GM21619 (cell line): ENCODE results near the gene MAST4.

ENCODE experiments used
- ATAC-seq: cut with Tn5 transposase; IDR thresholded peaks from one replicate; pipeline ENCODE4 v1.9.1; 2021; ENCODE audit not compliant: unreplicated experiment

MAST4 gene

DNA sequence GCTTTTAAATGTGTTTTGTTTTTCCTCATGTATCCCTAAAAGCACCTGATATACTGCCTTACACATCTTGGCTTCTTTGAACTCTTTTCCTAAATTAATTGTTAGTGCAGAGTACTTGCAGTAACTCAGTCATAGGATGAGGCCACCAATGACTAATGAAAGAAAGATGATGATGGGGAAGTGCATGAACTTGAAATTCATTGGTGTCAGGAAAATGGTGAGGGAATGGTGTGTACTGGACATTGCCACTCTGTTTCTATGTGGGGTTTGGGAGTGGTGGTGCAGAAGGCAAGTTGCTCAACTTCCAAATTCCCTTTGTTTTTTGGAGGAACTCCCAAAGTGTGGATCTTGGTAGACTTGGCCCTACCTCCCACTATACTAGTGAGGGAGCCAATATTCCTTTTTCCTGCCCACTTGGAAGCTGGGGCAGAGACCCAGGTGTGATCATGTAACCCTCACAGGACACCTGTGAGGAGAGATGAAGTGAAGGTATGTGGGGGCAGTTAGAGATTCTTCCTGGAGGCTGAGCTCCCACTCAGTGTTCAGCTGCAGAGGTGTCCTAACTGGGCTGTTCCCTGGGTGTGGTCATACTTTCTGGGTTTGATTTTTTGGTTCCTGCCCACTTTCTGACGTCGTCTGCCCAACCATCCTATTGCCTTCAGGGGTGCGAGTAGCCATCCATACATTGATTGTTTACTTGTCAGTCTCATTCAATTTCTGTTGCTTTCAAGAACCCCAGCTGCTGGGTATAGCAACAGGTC, 298.5 kb downstream of the MAST4 start:
- no peak for ATAC-seq

GRCh38 chr5:66896171-66896570, 300.0 kb downstream of the MAST4 start:
- no peak for ATAC-seq

DNA sequence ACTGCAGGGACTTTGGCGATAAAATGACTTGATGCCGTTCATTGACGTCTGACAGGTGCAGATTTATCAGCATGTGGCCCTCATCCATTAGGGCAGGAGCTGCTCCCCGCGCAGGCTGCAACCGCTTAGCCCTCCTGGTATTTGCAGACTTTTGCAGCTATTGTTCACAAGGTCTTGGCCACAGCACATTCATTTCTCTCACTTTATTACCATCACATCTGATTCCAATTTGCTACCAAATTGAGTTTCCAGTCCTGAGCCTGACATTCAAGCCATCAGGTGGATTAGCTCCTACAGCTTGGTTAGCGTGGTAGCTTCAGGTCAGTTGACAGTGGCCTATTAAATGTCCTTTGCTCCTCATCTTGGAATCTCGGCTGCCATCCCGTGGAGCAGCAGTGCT, 301.2 kb downstream of the MAST4 start:
- no peak for ATAC-seq

GRCh38 chr5:66898241-66898995, 302.2 kb downstream of the MAST4 start:
- no peak for ATAC-seq

DNA sequence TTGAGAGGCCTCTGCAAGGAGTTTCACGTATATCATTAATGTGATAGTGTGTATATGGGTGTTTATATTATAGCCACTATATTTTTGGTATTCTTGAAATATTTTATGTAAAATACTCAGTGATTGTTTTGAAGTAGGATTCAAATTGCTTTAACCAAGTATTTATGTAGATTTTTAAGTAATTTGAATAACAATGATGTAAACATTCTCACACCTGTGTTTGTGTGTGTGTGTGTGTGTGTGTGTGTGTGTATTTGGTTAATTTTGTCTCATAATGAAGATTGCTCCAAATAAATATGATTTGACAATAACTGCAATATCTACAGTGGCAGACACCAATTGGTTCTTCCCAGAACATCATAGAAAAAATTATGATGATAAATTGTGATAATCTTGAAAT, 307.0 kb downstream of the MAST4 start:
- ATAC-seq, result no peak

- ATAC-seq, result no peak
These were observed 307.5 kb downstream of the MAST4 start for GRCh38 chr5:66903709-66904108.

DNA sequence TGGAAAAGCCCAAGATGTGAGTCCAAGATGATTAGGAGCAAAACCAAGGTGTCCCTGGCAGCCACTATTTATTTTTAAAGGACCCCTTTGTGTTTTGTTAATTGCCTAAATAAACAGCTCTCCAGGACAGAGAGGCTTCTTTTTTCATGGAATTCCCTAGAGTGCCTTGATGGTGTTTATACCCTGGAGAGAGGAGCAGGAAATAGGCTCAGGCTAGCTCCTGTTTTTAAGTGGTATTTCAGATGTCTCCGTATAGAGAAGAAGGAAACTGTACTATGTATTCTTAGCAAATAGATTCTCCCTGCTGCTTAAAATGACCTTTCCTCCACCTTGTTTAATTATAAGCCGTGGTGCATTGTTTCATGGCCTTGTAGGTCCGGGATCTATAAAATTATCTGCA, 308.0 kb downstream of the MAST4 start:
- ATAC-seq, result no peak

DNA sequence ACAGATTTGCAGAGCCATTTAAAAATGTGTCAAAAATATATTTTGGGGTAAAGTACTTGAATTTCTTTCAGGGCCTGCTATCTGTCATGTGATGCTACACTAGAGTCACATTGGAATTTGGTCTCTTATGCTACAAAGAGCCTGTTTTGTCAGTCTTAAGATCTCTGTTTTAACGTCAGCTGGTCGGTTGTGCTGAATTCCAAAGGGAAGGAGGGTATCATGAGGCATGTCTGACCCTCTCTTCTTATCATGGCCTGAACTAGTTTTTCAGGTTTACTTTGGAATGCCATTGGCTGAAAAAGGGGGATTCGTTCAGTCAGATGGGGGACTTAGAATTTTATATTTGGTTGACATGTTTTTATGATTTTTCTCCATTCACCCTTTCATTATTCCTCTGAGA, 309.8 kb downstream of the MAST4 start:
- no peak for ATAC-seq

DNA sequence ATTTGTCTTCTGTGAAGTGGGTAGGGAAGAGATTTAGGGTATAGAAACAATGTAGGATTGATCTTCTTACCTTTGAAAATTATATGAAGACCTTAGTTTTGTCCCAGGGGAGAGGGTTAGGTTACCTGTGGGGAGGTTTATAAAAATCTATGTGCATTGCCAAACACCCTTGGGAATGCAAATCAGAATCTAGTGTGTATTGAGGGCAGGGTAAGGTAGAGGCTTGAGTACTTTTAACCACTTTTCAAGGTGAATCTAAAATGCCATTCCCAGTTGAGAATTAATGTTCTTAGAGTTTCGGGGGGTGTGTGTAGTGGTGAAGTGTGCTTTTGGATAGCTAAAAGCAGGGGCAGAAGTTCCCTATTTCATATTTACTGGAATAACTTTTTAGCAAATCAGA, 312.0 kb downstream of the MAST4 start:
- ATAC-seq, result no peak

DNA sequence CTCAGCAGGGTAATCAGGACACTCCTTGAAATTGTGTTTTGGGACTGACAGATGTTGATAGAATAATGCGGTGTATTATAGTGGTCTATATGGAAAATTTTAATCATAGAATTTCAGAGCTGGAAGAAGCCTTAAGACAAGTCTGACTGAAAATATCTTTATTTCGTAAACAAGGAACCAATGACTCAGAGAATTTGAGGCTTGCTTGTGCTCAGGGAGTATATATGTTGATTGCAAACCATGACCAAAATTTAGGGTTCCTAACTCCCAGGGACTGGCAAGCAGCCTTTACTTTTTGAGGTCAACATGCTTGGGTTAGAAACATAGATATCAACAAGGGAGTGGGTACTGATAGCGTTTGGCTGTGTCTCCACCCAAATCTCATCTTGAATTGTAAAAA, 313.2 kb downstream of the MAST4 start:
- ATAC-seq, result no peak

DNA sequence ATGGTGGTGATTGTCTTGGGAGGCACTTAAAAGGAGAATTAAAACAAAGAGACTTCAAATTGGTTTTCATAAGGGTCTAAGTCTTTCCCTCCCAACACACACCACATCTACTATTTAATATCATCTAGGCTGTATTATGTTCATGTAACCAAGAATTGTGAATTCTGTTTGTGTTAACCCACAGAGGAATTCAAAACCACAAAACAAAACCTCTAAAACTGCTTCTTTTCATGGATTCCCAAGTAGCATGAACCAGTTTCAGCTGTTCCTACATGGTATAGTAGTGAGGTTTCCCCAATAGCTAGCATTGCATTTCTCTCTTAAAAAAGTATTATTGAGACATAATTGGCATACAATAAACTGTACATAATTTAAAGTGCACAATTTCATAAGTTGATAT, 316.6 kb downstream of the MAST4 start:
- no peak for ATAC-seq

DNA sequence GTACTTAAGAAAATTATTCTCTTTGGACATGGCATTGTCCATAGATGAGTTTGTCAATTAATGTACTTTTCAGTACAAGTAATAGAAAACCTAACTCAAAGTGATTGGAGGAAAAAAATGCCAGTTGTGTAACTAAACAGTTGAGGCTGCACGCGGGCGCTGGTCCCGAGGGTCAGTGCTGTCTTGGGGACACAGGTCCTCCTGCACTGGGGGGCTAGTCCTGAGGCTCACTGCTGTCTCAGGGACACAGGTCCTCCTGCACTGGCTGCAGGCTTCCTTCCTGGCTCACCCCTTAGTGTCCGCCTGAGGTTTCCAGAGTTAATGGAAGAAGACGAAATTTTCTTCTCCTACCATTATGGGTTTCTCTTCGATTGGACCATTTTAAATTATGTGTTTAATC, 319.3 kb downstream of the MAST4 start:
- no peak for ATAC-seq

DNA sequence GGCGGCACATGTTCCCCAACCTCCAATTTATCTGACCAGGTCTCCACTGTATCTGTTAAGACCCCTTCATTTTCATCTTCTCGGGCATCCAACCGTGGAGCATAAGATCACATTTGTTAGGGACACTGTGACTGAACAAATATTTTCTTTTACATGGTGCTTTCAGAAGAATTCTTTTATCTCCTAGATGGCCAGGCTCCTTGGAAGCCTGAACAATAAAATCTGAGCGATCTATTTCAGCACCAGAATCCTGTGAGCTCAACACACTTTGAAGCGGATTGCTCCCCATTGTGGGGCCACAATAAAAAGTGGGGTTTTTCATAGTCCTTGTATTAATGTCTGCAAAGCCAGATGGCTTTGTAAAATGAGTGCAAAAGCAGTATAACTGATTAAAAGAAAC, 326.7 kb downstream of the MAST4 start:
- ATAC-seq, result no peak

- ATAC-seq, result no peak
These were observed 327.3 kb downstream of the MAST4 start for GRCh38 chr5:66923457-66923856.

DNA sequence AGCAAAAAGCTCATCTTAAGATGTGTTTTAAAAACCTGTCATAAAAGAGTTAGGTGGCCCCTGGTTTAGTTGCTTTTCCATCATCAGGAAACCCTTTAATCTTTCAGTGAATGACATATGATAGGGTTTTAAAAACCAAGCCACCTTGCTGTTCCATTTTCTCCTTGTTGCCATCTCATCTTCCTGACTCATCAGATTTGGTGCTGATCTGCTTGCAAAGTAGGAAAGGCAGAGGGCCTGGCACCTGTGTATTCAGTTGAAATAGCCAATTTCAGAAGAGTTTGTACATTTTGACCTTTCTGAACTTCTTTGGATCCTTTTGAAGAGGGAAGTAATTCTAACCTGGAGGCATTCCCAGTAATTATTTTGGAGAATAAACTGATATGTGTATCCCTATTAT, 327.7 kb downstream of the MAST4 start:
- ATAC-seq, result no peak

- no peak for ATAC-seq
These were observed 330.9 kb downstream of the MAST4 start for GRCh38 chr5:66927140-66927539.

DNA sequence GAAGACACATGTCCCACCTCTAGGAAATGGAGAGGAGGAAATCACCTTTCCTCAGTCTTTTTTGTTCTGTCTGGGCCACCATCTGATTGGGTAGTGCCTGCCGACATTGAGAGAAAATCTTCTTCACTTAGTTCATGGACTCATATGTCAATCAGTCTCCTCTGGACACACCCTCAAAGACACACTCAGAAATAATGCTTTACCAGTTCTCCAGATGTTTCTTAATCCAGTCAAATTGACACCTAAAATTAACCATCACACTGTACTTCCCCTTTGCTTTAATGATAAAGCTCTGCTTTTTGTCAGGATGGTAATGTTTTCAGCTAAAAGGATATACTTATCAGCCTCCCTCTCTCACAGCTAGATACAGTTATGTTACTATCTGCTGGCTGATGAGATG, 333.1 kb downstream of the MAST4 start:
- ATAC-seq, result no peak

- no peak for ATAC-seq
These were observed 333.8 kb downstream of the MAST4 start for GRCh38 chr5:66929995-66930394.

- no peak for ATAC-seq
These were observed 335.5 kb downstream of the MAST4 start for GRCh38 chr5:66931651-66932050.

DNA sequence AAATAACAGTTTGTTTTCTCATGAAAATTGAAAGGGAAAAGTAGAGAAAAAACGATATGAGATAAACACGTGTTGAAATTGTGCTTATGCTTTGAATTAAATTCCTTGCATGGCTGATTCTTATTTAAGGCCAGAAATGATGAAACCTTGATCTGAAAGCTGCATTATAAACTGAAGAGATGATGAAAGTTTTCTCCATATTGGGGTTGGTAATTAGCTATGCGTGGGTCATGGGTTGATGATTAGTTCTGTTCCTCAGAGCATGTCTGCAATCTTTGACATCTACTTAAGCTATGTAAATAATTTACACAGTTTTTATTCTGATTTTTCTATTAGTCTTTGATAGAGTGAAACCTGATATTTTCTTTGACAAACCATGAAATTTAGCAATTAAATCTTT, 336.3 kb downstream of the MAST4 start:
- ATAC-seq, result no peak

DNA sequence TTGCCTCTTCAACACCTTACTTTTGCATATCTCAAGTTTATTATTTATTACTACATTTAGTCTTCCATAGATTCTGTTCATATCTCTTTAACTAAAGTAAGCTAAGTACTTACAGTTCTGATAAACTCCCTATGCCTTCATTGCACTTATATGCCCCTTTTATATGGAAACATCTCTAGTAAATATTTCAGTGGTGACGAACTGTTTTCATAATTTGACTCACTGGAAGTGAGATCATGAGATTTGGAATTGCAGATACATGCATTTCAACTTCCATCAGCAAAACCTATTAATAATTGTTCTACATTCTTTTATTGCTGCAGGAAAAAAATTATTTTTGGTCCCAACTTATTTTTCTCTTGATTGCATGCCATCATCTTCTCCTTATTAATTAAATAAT, 336.9 kb downstream of the MAST4 start:
- ATAC-seq, result no peak

DNA sequence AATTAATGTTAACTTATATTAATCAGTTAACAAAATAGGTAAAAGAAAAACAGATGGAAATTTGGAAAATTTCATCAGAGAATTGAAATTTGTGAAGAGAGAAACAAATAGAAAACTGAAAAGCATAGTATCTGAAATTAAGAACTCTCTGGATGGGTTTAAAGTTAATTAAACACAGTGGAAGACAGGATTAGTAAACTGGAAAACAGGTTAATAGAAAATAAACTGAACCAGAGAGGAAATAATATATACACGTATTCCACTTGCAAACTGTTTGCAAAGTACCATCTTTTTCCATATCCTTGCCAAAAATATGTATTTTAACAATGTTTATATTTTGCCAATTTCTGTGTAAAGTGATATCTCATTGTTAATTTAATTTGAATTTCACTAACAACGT, 342.9 kb downstream of the MAST4 start:
- no peak for ATAC-seq
